Esophagus squamous epithelium (tissue), 5 donors: Measurements from ENCODE around the gene EPHA6. TPM values are rescaled to one million over a fixed set of nuclear protein-coding genes. Genes with fewer than 3 reads are reported as not detected.
A peak's percentile ranks its signal among the peaks of the same experiment; 100 is the strongest.

Source experiments
- DNase-seq: peaks from one replicate; lab custom pipeline; 2025; lab: John Stamatoyannopoulos, UW
- H3K27ac ChIP-seq, 4 donors: fragments of 200-600 bp; sonication (generic); one replicate each; pipeline ENCODE4 v1.5.1; 2016 to 2019; ENCODE audit warnings: mild to moderate bottlenecking in 1 of 4
- H3K27me3 ChIP-seq, 4 donors: fragments of 200-600 bp; sonication (generic); 1 replicate in 3 of 4; 2 replicates in 1 of 4; pipeline versions ENCODE4 v1.5.1 to v1.6.0; 2017 to 2021; ENCODE audit warnings: antibody characterized with exemption in 1 of 4
- H3K36me3 ChIP-seq, 3 donors: fragments of 200-600 bp; sonication (generic); one replicate each; pipeline ENCODE4 v1.5.1; 2016 to 2019
- H3K4me1 ChIP-seq, 3 donors: fragments of 200-600 bp; sonication (generic); one replicate each; pipeline ENCODE4 v1.5.1; 2017 to 2019
- H3K4me3 ChIP-seq, 4 donors: fragments of 200-600 bp; sonication (generic); 1 replicate in 3 of 4; 2 replicates in 1 of 4; pipeline ENCODE4 v1.5.1; 2016 to 2019; ENCODE audit warnings: mild to moderate bottlenecking in 2 of 4, moderate library complexity in 1 of 4
- H3K9me3 ChIP-seq, 3 donors: fragments of 200-600 bp; sonication (generic); one replicate each; pipeline ENCODE4 v1.5.1; 2016 to 2019
- POLR2A ChIP-seq, 4 donors: fragments of 450-650 bp; IDR thresholded peaks; one replicate each; pipeline ENCODE4 v1.6.1; 2017; ENCODE audit warnings: antibody characterized with exemption in 4 of 4, mild to moderate bottlenecking in 4 of 4, moderate library complexity in 3 of 4
- WGBS, 2 donors: methylation state at CpG; one replicate each; pipeline ENCODE4 v1.1.5; 2018; 5-methylcytosine and 5-hydroxymethylcytosine counted together
- intact Hi-C: fragments of 100-400 bp; cut with DNase I; formaldehyde crosslinking; loops from one replicate; pipeline ENCODE4 v1.15.0; 2022
- total RNA-seq, 4 donors: library from RNA; depleted of rRNA; stranded (reverse); fragments of >200 nt; gene quantifications; one replicate each; pipeline ENCODE4 v1.1.0, GENCODE V29; 2016
- TF ChIP-seq, protein P1 (sequence below), 6 experiments: fragments of 450-650 bp in 4 of 6; fragments of 200-600 bp in 2 of 6; sonication (generic) in 2 of 6; IDR thresholded peaks; one replicate each; pipeline ENCODE4 v1.5.1; 2016 to 2019; ENCODE audit warnings: antibody characterized with exemption in 6 of 6, mild to moderate bottlenecking in 4 of 6, moderate library complexity in 4 of 6
- donor health status: DM: yes; HTN: yes; CAD: no.

EPHA6 gene
- 1 to 10 TPM in 2 of 4 donors, under 1 TPM in 2; 0.34 to 2.9 (median 1.5) TPM for total RNA-seq

DNA sequence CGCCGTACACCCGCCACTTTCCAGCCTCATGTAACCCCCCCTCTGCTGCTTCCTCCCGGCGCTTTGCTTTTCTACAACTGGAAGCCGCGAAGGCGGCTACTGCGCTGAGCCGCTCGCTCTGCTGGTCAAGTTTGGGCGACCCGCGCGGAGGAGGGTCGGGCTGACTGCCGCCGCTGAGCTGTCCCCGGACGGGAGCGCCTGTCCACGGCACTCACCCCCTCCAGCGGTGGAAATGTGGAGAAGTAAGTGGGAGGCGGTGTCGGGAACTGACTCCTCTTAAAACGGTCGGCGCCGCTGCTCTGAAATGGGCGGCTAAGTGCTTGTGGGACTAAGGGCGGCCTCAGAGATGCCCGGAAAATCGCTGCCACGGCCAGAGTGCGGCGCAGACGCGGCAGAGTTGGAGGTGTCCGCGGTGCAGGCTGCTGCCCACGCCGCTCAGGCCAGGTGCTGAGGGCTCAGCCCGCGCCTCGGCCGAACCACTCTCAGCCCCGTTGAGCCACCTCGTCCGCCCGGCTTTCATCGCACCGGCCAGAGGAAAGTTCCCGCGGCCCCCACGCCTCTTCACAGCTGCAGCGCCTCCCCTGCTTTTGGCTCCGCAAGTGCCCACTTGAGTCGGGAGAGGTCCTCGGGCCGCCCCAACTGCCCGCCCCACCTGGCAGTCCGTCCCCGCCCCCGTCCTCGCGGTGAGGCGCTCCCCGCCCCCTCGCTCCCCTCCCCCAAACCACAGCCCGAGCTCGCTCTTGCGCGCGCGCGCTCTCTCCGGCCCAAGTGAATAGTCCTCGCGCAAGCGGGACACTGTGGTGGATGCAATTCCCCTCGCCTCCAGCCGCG lies at the start of gene EPHA6:
TSS of gene EPHA6 (plus strand) at position 775 of the 831 bp plus-strand sequence.
- intact Hi-C loops, result no loop called here
- Histone ChIP-seq H3K4me3 (peak within 1 kb of the TSS; percentile 50 to 79 (median 62)), H3K4me1 (peaks cover 16 to 35% (median 17%) of the 10 kb centered on the region in 3 donors), H3K27ac (peak within 1 kb of the TSS in 3 of 4 donors; percentile 33 to 69 (median 52)), H3K9me3 (no peaks in the 10 kb centered on the region), H3K36me3 (no peaks in the 10 kb centered on the region), H3K27me3 (peaks cover 0 to 48% (median 0%) of the 10 kb centered on the region in 4 donors)
- WGBS, 2 donors, result 1% methylated on average over 15 of the region's 83 CpGs; no CpG with 5 or more reads in 1 of the 2 donors
- no peak for DNase-seq
- TF ChIP-seq POLR2A (IDR thresholded peaks at IDR 0.05), result no peak
- TF ChIP-seq, protein P1, sequence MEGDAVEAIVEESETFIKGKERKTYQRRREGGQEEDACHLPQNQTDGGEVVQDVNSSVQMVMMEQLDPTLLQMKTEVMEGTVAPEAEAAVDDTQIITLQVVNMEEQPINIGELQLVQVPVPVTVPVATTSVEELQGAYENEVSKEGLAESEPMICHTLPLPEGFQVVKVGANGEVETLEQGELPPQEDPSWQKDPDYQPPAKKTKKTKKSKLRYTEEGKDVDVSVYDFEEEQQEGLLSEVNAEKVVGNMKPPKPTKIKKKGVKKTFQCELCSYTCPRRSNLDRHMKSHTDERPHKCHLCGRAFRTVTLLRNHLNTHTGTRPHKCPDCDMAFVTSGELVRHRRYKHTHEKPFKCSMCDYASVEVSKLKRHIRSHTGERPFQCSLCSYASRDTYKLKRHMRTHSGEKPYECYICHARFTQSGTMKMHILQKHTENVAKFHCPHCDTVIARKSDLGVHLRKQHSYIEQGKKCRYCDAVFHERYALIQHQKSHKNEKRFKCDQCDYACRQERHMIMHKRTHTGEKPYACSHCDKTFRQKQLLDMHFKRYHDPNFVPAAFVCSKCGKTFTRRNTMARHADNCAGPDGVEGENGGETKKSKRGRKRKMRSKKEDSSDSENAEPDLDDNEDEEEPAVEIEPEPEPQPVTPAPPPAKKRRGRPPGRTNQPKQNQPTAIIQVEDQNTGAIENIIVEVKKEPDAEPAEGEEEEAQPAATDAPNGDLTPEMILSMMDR (IDR thresholded peaks at IDR 0.05), result peak in 1 of 6 experiments; percentile 10

DNA sequence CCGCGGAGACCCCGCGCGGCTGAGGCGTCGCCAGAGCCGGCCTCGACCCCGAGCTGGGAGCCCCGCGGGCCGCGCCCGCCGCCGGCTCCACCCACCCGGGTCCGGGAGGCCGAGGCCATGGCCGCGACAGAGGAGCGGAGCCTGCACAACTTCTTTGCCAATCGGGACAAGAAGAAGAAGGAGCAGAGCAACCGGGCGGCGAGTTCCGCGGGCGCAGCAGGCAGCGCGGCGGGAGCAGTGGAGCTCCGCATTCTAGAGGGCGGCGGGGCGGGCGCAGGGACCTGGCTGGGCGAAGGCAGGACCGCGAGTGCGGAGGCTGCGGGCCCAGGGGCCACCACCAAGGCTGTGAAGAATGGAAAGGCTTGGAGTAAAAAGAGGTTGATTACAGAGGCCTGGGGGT lies 37.6 kb upstream of the EPHA6 start:
- H3K36me3 ChIP-seq, result no peaks in the 10 kb centered on the region
- no peak for TF ChIP-seq POLR2A (IDR thresholded peaks at IDR 0.05)
- TF ChIP-seq, protein P1 (IDR thresholded peaks at IDR 0.05), result no peak
- no peaks in the 10 kb centered on the region for H3K4me1 ChIP-seq
- H3K9me3 ChIP-seq, result no peaks in the 10 kb centered on the region
- H3K27ac ChIP-seq, result no peak overlapping the region
- no peak for DNase-seq
- 70 to 79% methylated on average over 16 to 29 of the region's 43 CpGs for WGBS, 2 donors
- no peaks in the 10 kb centered on the region for H3K27me3 ChIP-seq
- no peak overlapping the region for H3K4me3 ChIP-seq
- intact Hi-C loops, result no loop called here

DNA sequence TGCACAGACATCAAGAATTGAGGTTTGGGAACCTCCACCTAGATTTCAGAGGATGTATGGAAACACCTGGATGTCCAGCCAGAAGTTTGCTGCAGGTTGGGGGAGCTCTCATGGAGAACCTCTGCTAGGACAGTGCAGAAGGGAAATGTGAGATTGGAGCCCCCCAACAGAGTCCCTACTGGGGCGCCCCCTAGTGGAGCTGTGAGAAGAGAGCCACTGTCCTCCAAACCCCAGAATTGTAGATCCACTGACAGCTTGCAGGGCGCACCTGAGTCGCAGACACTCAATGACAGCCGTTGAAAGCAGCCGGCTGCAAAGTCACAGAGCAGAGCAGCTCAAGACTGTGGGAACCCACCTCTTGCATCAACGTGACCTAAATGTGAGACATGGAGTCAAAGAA lies 34.6 kb upstream of the EPHA6 start:
- Histone ChIP-seq H3K27me3 (no peaks in the 10 kb centered on the region), H3K36me3 (no peaks in the 10 kb centered on the region), H3K4me1 (no peaks in the 10 kb centered on the region), H3K27ac (no peak overlapping the region), H3K9me3 (no peaks in the 10 kb centered on the region), H3K4me3 (no peak overlapping the region)
- WGBS, 2 donors, result 77 to 85% methylated on average over 5 to 6 of the region's 6 CpGs
- TF ChIP-seq, protein P1 (IDR thresholded peaks at IDR 0.05), result no peak
- no peak for DNase-seq
- intact Hi-C loops, result no loop called here

DNA sequence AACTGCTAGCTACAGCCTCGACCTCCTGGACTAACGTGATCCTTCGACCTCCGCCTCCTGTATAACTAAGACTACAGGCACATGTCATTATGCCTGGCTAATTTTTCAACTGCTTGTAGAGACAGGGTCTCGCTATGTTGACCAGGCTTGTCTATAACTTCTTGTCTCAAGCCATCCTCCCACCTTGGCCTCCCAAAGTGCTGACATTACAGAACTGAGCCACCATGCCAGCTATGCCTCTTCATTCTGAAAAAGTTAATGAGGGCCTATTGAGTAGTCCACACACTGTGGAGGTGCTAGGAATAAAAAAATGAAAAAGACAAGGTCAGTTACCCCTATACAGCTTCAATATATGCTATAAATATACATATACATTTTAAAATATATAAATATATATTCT lies 18.3 kb upstream of the EPHA6 start:
- intact Hi-C loops, result no loop called here
- TF ChIP-seq, protein P1 (IDR thresholded peaks at IDR 0.05), result no peak
- no peak for TF ChIP-seq POLR2A (IDR thresholded peaks at IDR 0.05)
- no peaks in the 10 kb centered on the region for H3K4me1 ChIP-seq

DNA sequence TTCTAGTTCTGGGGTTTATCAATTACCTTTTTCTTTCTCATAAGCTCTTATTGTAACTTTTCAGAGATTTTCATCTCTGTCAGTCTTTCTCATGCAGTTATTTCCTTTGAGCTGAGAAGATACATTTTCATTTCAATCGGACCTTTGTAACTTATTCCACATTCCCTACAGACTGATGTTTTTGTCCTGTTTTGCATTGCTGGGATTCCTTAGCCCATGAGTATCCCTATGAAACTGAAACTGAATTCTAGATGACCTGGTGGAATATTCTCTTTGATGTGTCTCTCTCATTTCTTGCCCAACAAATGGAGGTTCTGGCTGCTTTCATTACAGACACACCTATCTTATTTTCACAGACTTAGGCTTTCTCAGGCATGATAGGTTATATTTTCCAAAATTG lies 10.5 kb upstream of the EPHA6 start:
- no peak for DNase-seq
- WGBS, 2 donors, result 76% methylated on average over 1 of the region's 1 CpG
- no peaks in the 10 kb centered on the region for H3K36me3 ChIP-seq
- no peak for TF ChIP-seq POLR2A (IDR thresholded peaks at IDR 0.05)
- TF ChIP-seq, protein P1 (IDR thresholded peaks at IDR 0.05), result no peak
- H3K27me3 ChIP-seq, result peaks cover 0 to under 1% (median 0%) of the 10 kb centered on the region in 4 donors
- intact Hi-C loops, result no loop called here
- no peaks in the 10 kb centered on the region for H3K9me3 ChIP-seq
- H3K4me1 ChIP-seq, result no peaks in the 10 kb centered on the region
- H3K4me3 ChIP-seq, result no peak overlapping the region
- H3K27ac ChIP-seq, result no peak overlapping the region

More for the DNA sequence above, 18.3 kb upstream of the EPHA6 start:
- no peaks in the 10 kb centered on the region for H3K36me3 ChIP-seq
- H3K27ac ChIP-seq, result no peak overlapping the region
- no peak for DNase-seq
- no peaks in the 10 kb centered on the region for H3K9me3 ChIP-seq
- H3K27me3 ChIP-seq, result no peaks in the 10 kb centered on the region
- no peak overlapping the region for H3K4me3 ChIP-seq
- WGBS, 2 donors, result 79 to 85% methylated on average over 5 of the region's 5 CpGs
